ENCODE measurements around the gene PRG3.

DNA sequence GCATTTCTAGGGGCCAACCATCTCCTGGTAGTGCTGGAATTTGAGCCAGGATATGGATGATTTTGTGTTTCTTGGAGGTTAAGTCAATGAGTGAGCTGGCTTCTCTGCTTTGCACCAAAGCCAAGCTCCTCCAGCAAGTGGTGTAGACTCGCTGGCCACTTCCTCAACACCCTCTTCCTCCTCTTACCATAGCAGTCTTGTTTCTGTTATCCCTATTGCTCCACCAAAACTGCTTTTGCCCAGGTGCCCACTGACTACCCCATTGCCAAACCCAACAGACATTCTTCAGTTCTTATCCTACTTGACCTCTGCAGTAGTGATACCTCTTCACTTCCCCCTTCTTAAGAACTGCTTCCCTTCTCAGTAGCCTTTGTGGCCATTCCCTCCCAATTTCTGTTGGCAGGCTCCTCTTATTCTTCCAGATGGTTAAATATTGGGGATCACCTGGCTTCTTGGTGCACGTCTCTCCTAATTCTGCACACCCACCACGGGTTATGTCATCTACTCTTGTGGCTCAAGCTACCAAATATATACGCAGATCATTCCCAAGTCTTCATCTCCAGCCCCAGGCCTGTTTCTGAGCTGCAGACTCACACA, 16.5 kb upstream of the PRG3 start:
- TF ChIP-seq CTCF (IDR thresholded peaks at IDR 0.05; ENCODE audit: extremely low read depth in 1 of 2, insufficient read depth in 1 of 2, low read depth in 1 of 2, low read length in 2 of 2), result no peak
- TF ChIP-seq EZH2 (IDR thresholded peaks at IDR 0.05; ENCODE audit: borderline replicate concordance, low read depth, low read length, severe bottlenecking), result no peak
- TF ChIP-seq POLR2A (IDR thresholded peaks at IDR 0.05; ENCODE audit: low read depth, low read length), result no peak
- TF ChIP-seq, protein P1, sequence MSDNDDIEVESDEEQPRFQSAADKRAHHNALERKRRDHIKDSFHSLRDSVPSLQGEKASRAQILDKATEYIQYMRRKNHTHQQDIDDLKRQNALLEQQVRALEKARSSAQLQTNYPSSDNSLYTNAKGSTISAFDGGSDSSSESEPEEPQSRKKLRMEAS (IDR thresholded peaks at IDR 0.05; ENCODE audit: insufficient read depth, insufficient read length), result no peak
- TF ChIP-seq MYC (IDR thresholded peaks at IDR 0.05; ENCODE audit: low read depth, low read length), result no peak

Data from endothelial cell of umbilical vein (primary cell).